Superior temporal gyrus (tissue), 1 donor: ENCODE data around the gene CDC20B.
"Not testable (repeated sequence)": the region's sequence is repeated elsewhere in the genome, so short reads cannot be mapped to it uniquely, and the experiment has no call there.

Source experiments
- DNase-seq: peaks from one replicate; pipeline ENCODE4 v3.0.0-alpha.2; 2016; ENCODE audit errors: extremely low spot score

CDC20B gene

DNA sequence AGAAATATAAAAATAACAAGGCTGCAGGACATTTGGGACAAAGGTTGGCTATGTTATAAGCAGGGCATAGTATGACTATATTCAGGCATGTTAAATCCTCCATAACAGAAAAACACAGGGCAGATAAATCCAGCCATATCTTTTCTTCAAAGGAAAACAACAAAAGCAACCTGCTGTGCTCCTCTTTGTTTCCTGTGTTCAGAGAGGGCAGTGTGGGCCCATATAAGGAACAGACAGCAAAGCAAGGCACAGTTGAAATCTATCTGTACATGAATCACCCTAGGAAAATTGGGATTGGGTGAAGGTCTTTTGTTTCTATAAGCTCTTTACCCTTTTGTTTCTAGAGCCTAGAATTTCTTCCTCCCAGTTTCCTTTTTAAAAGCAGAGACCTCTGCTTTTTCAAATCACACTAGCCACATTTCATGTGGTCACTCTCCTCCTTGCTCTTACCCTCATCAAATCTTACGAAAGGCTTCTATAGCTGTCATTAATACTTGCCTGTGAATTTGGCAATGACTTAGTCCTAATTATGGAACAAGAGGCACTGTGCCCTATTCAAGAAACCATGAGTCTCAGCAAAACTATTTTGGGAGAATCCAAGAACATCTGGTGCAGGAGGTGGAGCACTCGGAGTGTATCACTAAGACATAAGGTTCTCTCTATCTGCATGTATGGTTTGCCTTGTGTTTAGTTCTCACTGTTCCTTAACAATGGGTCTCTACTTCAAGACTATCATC is 68.8 kb downstream of the CDC20B start:
- no peak for DNase-seq

DNA sequence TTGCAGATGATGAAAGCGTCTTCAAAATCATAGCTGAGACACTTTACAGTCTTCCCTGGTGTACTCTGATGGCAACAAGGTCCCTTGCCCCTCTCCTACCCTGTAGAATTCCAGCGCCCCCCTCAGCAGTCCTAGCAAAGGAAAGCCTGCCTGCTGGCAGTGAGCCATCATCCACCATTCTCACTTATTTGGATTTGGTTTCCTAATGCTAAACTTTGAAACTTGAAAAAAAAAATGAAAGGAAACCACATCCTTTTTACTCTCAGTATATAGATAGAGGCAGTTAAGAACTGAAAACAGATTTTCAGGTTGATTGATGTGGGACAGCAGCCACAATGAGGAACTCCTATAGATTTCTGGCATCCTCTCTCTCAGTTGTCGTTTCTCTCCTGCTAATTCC is 70.6 kb downstream of the CDC20B start, which contains the start of gene GZMA:
TSS of gene GZMA (plus strand) at position 299 of the 400 bp plus-strand sequence. CDS start at position 336, 37 bp downstream.
- DNase-seq, result no peak

DNA sequence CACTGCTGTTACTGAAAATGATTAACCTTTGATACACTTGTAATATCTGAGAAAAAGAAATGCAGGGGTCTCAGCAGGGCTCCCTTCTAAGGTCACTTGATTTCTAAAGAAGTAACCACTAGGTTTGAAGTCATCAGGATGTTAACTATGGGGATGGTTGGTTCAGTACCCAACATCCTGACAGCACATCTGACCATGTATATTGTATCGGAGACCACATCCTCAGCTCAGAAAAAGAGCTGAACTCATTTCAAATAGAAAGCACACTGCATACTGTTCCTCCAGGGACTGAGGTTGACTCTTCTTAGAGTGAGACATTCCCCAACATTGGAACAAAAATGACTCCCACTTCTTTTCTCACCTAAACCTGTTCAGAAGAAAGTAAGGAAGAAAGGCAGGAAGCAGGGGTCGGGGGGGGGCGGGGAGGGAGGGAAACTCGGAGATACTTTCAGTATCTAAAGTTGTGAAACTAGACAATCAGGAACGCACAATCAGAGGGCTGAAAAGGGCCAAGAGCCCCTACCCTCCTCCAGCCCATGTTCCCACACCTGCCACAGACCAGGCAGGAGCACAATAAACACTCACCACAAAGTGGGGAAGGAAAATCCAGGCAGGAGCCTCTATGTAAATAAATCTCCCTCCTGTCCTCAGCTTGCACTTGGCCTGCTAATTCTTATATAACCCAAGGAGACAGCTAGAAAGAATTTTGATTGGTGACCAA is 71.3 kb downstream of the CDC20B start:
- DNase-seq, result no peak

DNA sequence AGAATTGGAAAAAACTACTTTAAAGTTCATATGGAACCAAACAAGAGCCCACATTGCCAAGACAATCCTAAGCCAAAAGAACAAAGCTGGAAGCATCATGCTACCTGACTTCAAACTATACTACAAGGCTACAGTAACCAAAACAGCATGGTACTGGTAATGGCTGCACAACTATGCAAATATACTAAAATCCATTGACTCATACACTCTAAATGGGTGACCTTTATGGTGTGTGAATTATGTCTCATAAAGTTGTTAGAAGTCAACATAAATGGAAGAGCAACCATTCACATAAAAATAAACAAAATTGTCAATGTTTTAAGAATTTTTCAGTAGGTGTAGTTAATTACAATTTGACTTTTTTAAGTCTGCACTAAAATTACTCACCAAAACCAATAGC is 71.8 kb downstream of the CDC20B start:
- not testable (repeated sequence) for DNase-seq

DNA sequence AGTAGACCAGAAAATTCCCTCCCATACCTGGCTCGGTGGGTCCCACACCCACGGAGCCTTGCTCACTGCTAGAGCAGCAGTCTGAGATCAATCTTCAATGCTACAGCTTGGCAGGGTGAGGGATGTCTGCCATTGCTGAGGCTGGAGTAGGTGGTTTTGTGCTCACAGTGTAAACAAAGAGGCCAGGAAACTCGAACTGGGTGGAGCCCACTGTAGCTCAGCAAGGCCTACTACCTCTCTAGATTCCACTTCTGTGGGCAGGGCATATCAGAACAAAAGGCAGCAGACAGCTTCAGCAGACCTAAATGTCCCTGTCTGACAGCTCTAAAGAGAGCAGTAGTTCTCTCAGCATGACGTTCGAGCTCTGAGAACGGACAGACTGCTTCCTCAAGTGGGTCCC is 76.1 kb downstream of the CDC20B start:
- no peak for DNase-seq

DNA sequence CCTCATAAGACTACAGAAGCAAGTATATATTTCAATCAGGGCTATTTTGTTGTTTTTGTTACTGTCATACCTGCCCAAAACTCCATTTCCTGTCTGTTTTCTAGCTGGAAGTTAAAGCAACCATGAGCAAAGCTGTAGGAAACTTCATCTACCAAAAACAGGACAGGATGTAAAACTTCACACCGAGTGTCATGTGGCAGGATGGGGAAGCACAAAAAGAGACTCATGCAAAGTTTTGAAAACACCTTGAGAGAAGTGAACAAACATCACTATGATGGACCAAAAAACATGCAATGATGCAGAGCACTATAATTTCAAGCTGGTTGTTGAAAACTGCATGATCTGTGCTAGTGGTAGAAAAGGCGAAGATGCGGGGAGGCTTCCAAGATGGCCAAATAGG is 76.8 kb downstream of the CDC20B start:
- no peak for DNase-seq

DNA sequence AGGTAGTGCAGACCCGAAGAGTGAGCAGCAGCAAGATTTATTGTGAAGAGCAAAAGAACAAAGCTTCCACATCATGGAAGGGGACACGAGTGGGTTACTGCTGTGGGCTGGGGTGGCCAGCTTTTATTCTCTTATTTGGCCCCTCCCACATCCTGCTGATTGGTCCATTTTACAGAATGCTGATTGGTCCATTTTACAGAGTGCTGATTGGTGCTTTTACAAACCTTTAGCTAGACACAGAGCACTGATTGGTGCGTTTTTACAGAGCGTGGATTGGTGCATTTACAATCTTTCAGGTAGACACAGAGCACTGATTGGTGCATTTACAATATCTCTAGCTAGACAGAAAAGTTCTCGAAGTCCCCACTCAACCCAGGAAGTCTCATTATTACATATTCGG is 82.0 kb downstream of the CDC20B start:
- DNase-seq, result not testable (repeated sequence)

DNA sequence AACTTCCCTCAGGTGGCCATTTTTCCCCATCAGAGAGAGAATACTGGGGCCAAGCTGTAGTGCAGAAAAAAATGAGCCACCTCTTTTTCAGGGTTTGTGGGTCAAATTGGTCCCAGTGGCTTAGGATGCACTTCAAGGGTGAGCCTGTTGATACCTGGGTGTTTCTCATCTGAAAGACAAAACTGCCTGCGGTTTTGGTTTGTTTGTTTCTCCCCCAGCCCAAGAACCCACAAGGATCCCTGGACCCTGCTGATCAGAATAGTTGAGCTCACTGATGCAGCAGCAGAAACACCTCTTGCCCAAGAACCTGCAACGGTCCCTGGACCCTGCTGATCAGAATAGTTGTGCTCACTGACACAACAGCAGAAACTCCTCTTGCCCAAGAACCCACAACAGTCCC is 83.7 kb downstream of the CDC20B start:
- not testable (repeated sequence) for DNase-seq

DNA sequence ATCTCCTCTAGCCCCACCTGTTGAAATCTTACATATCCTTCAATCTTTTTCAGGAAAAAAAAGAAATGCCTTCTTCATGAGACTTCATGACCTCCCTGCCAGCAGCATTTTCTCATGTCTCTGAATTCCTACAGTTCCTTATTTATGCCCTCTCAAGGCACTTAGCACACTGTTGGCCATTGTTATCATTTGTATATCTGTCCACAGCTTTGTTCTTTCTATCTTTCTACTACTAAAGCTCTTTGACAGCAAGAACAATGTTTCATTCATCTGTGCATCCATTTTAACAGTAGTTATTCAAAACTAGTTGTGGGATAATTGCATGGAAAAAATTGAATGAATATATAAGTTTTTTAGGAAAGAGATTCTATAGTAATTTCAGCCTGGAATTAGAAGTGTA is 91.4 kb downstream of the CDC20B start:
- DNase-seq, result no peak

DNA sequence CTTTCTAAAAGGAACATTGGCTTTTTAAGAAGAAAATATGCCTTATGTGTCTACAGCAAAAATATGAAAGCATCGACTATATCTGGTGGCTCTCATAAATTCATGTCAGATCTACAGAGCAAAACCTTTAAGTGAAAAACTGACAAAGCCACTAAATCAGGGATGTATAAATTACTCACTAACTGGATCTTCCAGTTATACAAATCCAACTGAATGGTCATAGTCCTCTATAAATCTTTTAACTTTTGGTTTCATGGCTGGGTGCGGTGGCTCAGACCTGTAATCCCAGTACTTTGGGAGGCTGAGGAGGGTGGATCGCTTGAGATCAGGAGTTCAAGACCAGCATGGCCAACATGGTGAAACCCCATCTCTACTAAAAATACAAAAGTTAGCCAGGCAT is 99.8 kb downstream of the CDC20B start:
- no peak for DNase-seq

DNA sequence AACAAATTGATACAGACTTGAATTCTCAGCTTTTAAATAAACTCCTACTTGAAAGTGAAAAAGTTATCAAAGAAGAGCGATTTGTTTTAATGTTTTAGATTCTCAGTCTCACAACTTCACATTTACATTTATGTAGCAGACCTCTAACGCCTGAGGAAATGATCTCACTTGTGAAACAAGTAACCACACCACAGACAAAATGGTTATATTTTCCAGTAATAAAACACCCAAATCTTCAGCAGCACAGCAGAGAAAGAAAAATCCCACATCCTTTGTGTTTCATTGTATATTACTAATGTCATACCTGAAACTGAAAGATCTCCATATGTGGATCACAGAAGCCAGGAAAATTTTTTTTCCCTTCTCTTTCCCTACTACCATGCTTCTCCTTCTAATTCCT is 100.3 kb downstream of the CDC20B start:
- DNase-seq, result no peak

DNA sequence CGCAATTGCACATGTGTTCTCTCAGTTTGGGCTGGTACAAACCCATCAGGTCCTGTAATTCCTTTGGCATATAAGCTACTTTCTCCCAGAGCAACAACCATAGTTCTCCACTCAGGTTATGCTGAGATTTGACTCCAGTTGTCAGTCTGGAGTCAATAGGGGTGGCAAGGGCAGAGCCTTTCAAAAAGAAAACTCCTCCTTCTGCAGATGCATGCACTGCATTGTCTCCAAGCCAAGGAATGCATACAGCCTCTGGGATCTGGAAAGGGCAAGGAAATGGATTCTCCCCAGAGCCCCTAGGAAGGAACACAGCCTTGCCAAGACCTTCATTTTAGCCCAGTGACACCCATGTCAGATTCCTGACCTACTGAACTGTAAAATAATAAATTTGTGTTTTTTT is 101.6 kb downstream of the CDC20B start:
- DNase-seq, result no peak

DNA sequence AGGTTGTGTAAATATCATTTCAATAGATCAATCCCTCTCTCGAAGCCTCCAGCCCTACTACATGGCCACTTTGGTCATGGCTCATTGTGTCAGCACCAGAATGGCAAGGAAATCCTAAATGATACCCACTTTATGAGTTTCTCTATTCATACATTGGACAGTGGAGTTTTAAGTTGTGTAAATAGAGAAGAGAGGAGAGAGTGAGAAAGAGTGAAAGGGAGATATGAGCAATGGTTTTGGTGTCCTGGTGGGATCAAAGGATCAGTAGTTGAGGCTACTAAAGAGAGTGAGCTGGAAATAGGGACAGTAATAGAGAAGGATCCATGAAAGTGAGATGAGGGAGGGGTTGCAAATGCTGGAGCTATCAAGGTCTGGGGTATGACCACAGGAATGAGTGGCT is 102.0 kb downstream of the CDC20B start:
- no peak for DNase-seq

DNA sequence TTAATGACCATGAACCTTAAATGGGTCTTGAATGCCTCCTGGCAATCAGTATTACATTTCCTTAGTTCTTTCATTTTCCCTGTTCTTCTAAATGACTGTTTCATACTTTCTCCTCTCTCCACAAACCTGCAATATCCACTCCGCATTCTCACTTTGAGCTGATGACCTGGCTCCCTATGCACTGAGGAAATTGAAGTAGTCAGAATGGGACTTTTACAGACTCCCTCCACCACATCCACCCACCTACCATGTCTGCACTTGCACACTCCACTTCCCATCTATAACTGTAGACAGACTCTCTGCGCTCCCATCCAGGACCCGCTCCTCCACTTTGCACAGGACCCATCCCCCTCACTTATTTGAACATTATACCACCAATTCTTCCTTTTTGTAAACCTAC is 106.7 kb downstream of the CDC20B start:
- DNase-seq, result no peak

DNA sequence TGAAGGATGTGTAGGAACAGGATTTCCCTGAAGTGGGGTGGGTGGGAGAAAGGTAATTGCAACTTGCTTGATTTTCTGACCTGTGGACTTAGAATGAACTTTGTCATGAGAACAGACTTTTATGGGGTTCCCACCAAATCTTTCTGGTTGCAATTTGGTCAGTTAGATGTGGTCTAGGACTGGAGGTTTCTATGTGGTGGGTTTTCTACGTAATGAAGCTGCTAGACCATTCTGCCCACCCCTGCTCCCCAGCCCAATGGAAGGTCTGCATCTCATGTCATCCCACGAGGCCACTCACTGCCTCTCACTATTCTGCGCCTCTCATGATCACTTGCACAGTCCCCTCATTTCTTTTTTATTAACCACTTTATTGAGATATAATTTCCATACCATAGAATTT is 108.5 kb downstream of the CDC20B start:
- DNase-seq, result no peak

DNA sequence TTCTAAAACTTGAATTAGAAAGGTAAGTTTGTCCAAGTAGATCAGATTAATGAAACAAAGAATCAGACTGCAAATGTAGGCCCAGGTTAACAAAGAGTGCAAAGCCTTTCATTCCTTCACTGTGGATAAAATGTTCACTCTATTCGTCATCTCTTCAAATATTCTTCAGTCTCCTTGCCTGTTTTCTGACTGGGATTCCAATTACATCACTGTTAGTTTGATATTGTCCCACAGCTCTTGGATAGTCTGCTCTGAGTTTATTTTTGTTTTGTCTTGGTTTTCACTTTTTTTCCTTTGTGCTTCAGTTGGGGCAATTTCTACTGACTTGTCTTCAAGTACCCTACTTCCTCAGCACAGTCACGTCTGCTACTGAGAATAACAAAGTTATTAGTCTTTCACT is 109.1 kb downstream of the CDC20B start:
- no peak for DNase-seq

DNA sequence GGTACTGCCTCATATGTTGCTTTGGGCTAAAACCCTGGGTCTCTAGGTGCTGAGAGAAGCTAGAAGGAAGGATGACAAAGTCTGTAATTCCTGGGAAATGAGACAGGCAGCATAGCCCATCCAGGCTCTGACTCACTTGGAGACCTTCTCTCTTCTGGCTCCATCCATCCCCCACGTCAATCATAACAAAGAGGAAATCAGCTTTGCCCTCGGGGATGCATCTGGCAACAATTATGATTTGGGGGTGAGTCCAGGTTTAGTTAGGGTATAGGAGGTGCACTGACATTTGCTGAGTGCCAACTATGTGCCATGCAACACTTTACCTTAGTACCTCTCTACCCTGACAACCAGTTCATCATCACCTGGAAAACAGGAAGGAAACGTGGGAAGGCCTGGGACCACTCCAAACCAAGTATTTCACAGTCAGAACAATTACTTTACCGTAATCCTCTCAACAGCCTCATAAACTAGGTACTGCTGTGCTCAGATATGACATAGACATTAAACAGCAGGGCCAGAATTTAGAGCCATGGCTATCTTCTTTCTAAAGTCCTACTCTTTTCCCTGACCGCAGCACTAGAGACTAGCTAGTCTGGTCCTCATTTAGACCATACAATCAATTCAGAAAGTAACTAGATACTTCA is 109.6 kb downstream of the CDC20B start:
- no peak for DNase-seq
